HG03103 (cell line): ENCODE data around the gene CHIC2.
"Not testable (repeated sequence)": the region's sequence is repeated elsewhere in the genome, so short reads cannot be mapped to it uniquely, and the experiment has no call there.

Experiments used
- ATAC-seq: cut with Tn5 transposase; IDR thresholded peaks from one replicate; pipeline ENCODE4 v1.9.1; 2021; ENCODE audit warnings: low read depth; ENCODE audit not compliant: unreplicated experiment

Gene CHIC2

GRCh38 chr4:54061873-54062272, 2.5 kb downstream of the CHIC2 start:
- ATAC-seq, result no peak

- no peak for ATAC-seq
These were observed 3.3 kb downstream of the CHIC2 start for GRCh38 chr4:54061067-54061466.

DNA sequence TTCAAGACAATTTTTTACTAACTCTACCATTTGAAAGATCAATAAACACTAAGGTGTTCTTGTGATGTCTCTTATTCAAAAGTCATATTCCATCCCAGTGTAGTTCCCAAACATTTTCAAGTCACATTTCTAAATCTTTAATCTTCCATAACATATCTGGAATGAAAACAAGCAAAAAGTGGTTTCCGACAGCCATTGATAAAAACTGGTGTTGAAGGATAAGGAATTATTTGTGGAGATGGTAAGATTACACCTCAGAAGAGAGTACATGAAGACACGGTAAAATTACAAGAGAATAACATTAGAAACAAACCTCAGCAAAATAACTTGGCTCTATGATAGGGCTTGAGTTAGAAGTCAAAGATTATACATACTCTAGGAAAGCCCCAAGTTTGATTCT, 4.3 kb downstream of the CHIC2 start:
- ATAC-seq, result no peak

DNA sequence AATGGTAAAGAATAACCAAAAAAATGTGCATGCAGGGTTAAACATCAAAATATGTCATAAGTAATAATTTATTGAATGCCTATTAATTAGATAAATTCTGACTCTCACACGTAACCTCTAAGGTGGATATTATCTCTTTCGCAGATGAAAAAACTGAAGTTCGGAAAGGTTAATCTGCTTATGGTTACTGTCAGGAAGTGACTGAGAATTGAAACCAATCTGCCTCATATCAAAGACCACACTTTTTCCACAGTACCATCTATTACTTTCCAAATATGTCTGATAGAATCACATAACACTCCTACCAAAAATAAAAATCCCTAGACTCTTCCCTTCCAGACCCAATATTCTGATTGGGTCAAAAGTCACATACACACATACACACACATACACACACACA, 6.2 kb downstream of the CHIC2 start:
- no peak for ATAC-seq

GRCh38 chr4:54056360-54056759, 8.0 kb downstream of the CHIC2 start:
- ATAC-seq, result no peak

DNA sequence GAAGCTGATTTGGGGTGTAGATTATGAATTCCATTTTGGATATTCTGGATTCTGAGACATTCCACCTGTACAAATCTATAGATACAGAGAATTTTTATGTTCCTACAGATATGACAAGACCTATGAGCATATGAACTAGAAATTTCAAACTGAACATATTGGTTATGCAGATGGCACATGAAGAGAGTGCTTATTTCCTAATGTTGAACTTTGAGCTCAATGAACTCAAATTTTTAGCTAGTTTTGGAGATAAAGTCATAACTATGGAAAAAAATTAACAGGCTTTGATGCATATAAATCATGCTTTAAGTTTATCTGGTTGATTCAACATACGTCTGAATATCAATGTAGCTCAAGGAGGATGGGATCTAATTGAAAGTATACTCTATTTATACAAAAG, 8.9 kb downstream of the CHIC2 start:
- ATAC-seq, result no peak

GRCh38 chr4:54054501-54054900, 9.9 kb downstream of the CHIC2 start:
- ATAC-seq, result no peak

- not testable (repeated sequence) for ATAC-seq
These were observed 11.1 kb downstream of the CHIC2 start for GRCh38 chr4:54053322-54053721.

- ATAC-seq, result no peak
These were observed 14.0 kb downstream of the CHIC2 start for GRCh38 chr4:54050214-54050904.

DNA sequence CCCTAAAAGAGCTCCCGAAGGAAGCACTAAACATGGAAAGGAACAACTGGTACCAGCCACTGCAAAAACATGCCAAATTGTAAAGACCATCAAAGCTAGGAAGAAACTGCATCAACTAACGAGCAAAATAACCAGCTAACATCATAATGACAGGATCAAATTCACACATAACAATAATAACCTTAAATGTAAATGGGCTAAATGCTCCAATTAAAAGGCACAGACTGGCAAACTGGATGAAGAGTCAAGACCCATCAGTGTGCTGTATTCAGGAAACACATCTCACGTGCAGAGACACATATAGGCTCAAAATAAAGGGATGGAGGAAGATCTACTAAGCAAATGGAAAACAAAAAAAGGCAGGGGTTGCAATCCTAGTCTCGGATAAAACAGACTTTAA, 20.8 kb downstream of the CHIC2 start:
- ATAC-seq, result not testable (repeated sequence)

- ATAC-seq, result no peak
These were observed 22.5 kb downstream of the CHIC2 start for GRCh38 chr4:54041933-54042332.

DNA sequence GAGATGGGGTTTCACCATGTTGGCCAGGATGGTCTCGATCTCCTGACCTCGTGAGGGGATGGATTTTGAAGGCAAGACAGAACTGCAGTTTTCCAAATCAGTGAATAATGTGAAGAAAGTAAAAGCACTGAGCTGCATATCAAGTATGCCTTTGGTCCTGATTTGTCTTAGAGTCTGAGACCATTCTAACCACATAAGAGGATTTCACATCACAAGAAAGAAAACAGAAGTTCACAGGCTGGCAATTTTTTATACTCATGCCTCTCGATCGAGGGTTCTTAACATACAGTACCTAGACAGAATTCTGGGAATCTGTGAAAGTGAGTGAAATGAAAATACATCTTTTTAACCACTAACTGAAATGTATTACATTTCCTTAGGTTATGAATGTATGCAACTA, 23.3 kb downstream of the CHIC2 start:
- no peak for ATAC-seq

- ATAC-seq, result no peak
These were observed 26.3 kb downstream of the CHIC2 start for GRCh38 chr4:54038056-54038455.

DNA sequence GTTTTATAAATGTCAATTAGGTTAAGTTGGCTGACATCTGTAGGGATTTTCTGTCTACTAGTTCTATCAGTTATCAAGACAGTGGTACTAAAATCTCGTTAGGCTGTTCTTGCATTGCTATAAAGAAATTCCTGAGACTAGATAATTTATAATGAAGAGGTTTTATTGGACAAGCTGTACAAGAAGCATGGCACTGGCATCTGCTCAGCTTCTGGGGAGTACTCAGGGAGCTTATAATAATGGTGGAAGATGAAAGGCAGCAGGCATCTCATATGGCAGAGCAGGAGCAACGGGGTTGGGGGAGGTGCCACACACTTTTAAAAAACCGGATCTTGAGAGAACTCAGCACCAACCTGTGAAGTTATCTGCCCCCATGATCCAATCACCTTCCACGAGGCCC, 28.2 kb downstream of the CHIC2 start:
- ATAC-seq, result no peak

DNA sequence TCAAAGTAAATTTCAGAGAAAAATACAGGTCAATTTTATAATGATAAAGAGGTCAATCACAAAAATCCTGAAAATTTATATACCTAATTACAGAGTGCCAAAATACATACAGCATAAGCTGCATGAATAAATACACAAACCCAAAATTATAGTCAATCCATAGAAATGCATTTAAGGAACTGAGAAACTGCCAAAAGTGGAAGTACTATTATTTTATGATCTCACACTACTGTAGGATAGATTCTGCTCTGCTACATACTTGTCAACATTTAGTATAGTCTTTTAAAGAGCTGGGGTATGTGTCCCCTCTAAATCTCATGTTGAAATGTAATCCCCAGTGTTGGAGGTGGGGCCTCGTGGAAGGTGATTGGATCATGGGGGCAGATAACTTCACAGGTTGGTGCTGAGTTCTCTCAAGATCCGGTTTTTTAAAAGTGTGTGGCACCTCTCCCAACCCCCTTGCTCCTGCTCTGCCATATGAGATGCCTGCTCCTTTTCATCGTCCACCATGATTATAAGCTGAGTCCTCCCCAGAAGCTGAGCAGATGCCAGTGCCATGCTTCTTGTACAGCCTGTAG, 31.8 kb downstream of the CHIC2 start:
- no peak for ATAC-seq

GRCh38 chr4:54027311-54027710, 37.1 kb downstream of the CHIC2 start:
- no peak for ATAC-seq

DNA sequence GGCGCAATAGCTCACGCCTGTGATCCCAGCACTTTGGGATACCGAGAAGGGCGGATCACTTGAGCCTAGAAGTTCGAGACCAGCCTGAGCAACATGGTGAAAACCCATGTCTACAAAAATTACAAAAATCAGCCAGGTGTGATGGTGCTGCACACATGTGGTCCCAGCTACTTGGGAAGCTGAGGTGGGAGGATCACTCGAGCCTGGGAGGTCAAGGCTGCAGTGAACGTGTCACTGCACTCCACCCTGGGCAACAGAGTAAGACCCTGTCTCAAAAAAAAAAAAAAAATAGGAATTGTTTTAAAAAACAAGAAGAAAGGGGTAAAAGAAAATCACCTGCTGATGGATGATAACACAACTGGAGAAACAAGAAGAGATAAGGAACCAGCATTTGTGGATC, 38.8 kb downstream of the CHIC2 start:
- ATAC-seq, result no peak

DNA sequence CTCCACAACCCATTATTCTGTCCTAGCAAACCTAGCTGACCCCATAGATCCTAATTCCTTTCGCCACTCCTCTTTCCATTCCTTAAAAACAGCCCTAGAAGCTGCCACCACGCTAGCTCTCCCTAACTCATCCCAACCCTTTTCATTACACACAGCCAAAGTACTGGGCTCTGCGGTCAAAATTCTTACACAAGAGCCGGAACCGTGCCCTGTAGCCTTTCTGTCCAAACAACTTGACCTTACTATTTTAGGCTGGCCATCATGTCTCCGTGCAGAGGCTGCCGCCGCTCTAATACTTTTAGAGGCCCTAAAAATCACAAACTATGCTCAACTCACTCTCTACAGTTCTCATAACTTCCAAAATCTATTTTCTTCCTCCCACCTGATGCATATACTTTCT, 41.4 kb downstream of the CHIC2 start:
- ATAC-seq, result not testable (repeated sequence)

- ATAC-seq, result no peak
These were observed 46.4 kb downstream of the CHIC2 start for GRCh38 chr4:54017974-54018373.

GRCh38 chr4:54017308-54017707, 47.1 kb downstream of the CHIC2 start:
- no peak for ATAC-seq

DNA sequence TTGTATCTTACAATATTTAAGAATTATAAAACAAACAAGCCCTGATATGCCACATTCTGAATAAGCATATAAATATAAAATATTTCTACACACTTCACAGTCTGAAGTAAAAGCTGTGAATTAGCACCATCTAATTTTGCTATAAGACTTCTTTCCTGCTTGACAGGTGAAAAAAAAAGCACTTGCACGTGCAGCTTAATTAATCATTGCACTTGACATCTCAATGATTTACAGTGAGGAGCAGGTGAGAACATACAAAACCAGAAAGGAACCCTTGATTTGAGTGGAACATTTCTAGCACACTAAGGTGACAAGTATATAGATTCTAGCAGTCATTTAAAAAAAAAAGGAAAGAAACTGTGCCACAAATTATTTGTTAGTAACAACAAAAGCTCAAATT, 47.9 kb downstream of the CHIC2 start:
- ATAC-seq, result no peak

- no peak for ATAC-seq
These were observed 48.9 kb downstream of the CHIC2 start for GRCh38 chr4:54015423-54016030.
